A673 (cell line): ENCODE results near the gene CACYBP. TPM values are rescaled to one million over a fixed set of nuclear protein-coding genes. Genes with fewer than 3 reads are reported as not detected.

Experiments used
- BruUV-seq: library from RNA; stranded (reverse); fragments of 400-500 nt; replicated peaks from 2 replicates; lab custom pipeline; 2021; lab: Mats Ljungman, UMichigan
- CTCF ChIA-PET: fragments of 300-600 bp; sonication (Branson Sonifier 250); formaldehyde crosslinking; loops from one replicate; lab custom pipeline; 2022; ENCODE audit warnings: antibody characterized with exemption; lab: Charles Lee
- POLR2A ChIA-PET: fragments of 300-600 bp; sonication (Branson Sonifier 250); formaldehyde crosslinking; loops from one replicate; lab custom pipeline; 2022; ENCODE audit warnings: antibody characterized with exemption; ENCODE audit not compliant: low non-redundant PET; lab: Charles Lee
- DNase-seq: peaks from one replicate; pipeline ENCODE4 v3.0.0-alpha.2; 2015; ENCODE audit warnings: low spot score
- H3K27ac ChIP-seq: fragments of 200-600 bp; sonication (generic); 2 replicates; pipeline ENCODE4 v1.5.1; 2016; ENCODE audit warnings: mixed run types, low read depth, mild to moderate bottlenecking, mixed read lengths, antibody characterized with exemption, low read length; ENCODE audit not compliant: poor library complexity, severe bottlenecking
- H3K27me3 ChIP-seq: fragments of 200-600 bp; sonication (generic); replicated peaks from 2 replicates; pipeline ENCODE4 v1.6.1; 2017; ENCODE audit warnings: mixed run types, low read depth, mild to moderate bottlenecking, mixed read lengths, antibody characterized with exemption, low read length; ENCODE audit not compliant: insufficient read depth, poor library complexity
- H3K36me3 ChIP-seq: fragments of 200-600 bp; sonication (generic); 2 replicates; pipeline ENCODE4 v1.6.1; 2016; ENCODE audit warnings: mixed run types, mild to moderate bottlenecking, mixed read lengths, antibody characterized with exemption, low read length; ENCODE audit not compliant: insufficient read depth, poor library complexity, severe bottlenecking
- H3K4me1 ChIP-seq: fragments of 200-600 bp; sonication (generic); 2 replicates; pipeline ENCODE4 v1.6.1; 2017; ENCODE audit warnings: mixed run types, mild to moderate bottlenecking, mixed read lengths, antibody characterized with exemption, low read length; ENCODE audit not compliant: insufficient read depth, poor library complexity, severe bottlenecking
- H3K4me3 ChIP-seq: fragments of 200-600 bp; sonication (generic); 2 replicates; pipeline ENCODE4 v1.5.1; 2016; ENCODE audit warnings: low read depth, mixed run types, mild to moderate bottlenecking, mixed read lengths, low read length; ENCODE audit not compliant: poor library complexity, severe bottlenecking
- H3K9me3 ChIP-seq: fragments of 200-600 bp; sonication (generic); 2 replicates; pipeline ENCODE4 v1.6.1; 2016; ENCODE audit warnings: mixed run types, low read depth, mild to moderate bottlenecking, mixed read lengths, antibody characterized with exemption, low read length; ENCODE audit not compliant: poor library complexity, severe bottlenecking
- CTCF ChIP-seq: fragments of 300-800, 200-600 bp; sonication (generic); conservative IDR thresholded peaks from 2 replicates; pipeline ENCODE4 v1.5.1; 2017; ENCODE audit warnings: low read depth, mild to moderate bottlenecking, antibody characterized with exemption, low read length, moderate library complexity, mixed read lengths
- EZH2 ChIP-seq: fragments of 200-600 bp; sonication (generic); IDR thresholded peaks from 2 replicates; pipeline ENCODE4 v1.6.1; 2017; ENCODE audit warnings: borderline replicate concordance, low read depth, mild to moderate bottlenecking, mixed read lengths, antibody characterized with exemption, low read length; ENCODE audit not compliant: poor library complexity, severe bottlenecking
- intact Hi-C: fragments of 100-400 bp; cut with micrococcal nuclease; formaldehyde crosslinking; loops from one replicate; pipeline ENCODE4 v1.10.0; 2022; ENCODE audit not compliant: unreplicated experiment
- total RNA-seq: library from RNA; stranded (reverse); gene quantifications from 2 replicates; pipeline ENCODE4 v1.2.3, GENCODE V29; 2021

CACYBP gene
- total RNA-seq, 1 experiment from 2014 or later: 307 TPM

- BruUV-seq: no TSS peak
- Histone ChIP-seq H3K4me3 (no peak overlapping the region), H3K4me1 (no peaks in the 10 kb centered on the region), H3K9me3 (no peaks in the 10 kb centered on the region), H3K27me3 (no peaks in the 10 kb centered on the region), H3K27ac (no peak overlapping the region), H3K36me3 (no peaks in the 10 kb centered on the region)
- CTCF ChIA-PET: interaction anchor here (0.7 kb wide), 1 partner anchor 66 kb away, joined by 3 read pairs; no protein-coding TSS in a partner anchor
- intact Hi-C loops: no loop called here
- DNase-seq: no peak
- POLR2A ChIA-PET: no interaction called here
- TF ChIP-seq EZH2: no peak
- TF ChIP-seq CTCF: no peak
Measured at GRCh38 chr1:174963529-174964125, 36.1 kb upstream of the CACYBP start.

GRCh38 chr1:174964261-174964971, 35.3 kb upstream of the CACYBP start:
- no peak for DNase-seq
- no peak overlapping the region for H3K4me3 ChIP-seq
- no peak overlapping the region for H3K27ac ChIP-seq
- H3K9me3 ChIP-seq: no peaks in the 10 kb centered on the region
- no peak for TF ChIP-seq CTCF
- TF ChIP-seq EZH2: no peak
- no peaks in the 10 kb centered on the region for H3K4me1 ChIP-seq
- H3K27me3 ChIP-seq: no peaks in the 10 kb centered on the region
- POLR2A ChIA-PET: no interaction called here
- intact Hi-C loops: no loop called here
- no peaks in the 10 kb centered on the region for H3K36me3 ChIP-seq
- CTCF ChIA-PET: no interaction called here
- BruUV-seq: no TSS peak

- H3K27me3 ChIP-seq: no peaks in the 10 kb centered on the region
- H3K36me3 ChIP-seq: no peaks in the 10 kb centered on the region
- no peaks in the 10 kb centered on the region for H3K4me1 ChIP-seq
- no peak overlapping the region for H3K27ac ChIP-seq
- BruUV-seq: no TSS peak
- no peak overlapping the region for H3K4me3 ChIP-seq
- TF ChIP-seq CTCF: no peak
- TF ChIP-seq EZH2: no peak
- no peaks in the 10 kb centered on the region for H3K9me3 ChIP-seq
- CTCF ChIA-PET: no interaction called here
- intact Hi-C loops: no loop called here
- DNase-seq: no peak
- POLR2A ChIA-PET: no interaction called here
Measured at GRCh38 chr1:174964972-174965361, 34.8 kb upstream of the CACYBP start.
